Neural progenitor cell (in vitro differentiated cells): ENCODE results near the gene NOP53.

Experiments
- EZH2 ChIP-seq: fragments of 200-600 bp; sonication (generic); IDR thresholded peaks from 2 replicates; pipeline ENCODE4 v1.6.1; 2017; ENCODE audit warnings: antibody characterized with exemption, mild to moderate bottlenecking, moderate library complexity
- TF ChIP-seq, protein P1 (sequence below): fragments of 200-600 bp; sonication (generic); IDR thresholded peaks from 2 replicates; pipeline ENCODE4 v1.5.1; 2017; ENCODE audit warnings: antibody characterized with exemption, mild to moderate bottlenecking

DNA sequence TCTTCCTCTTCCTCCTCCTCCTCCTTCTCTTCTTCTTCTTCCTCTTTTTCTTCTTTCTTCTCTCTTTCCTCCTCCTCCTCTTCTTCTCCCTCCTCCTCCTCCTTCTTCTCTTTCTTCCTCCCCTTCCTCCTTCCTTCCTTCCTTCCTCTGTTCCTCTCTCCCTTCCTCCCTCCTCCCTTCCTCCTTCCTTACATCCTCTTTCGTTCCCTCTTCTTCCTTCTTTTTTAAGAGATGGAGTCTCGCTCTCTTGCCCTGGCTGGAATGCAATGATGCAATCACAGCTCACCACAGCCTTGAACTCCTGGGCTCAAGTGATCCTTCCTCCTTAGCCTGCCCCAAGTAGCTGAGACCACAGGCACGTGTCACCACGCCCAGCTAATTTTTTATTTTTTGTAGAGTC, 18.9 kb upstream of the NOP53 start:
- TF ChIP-seq, protein P1, sequence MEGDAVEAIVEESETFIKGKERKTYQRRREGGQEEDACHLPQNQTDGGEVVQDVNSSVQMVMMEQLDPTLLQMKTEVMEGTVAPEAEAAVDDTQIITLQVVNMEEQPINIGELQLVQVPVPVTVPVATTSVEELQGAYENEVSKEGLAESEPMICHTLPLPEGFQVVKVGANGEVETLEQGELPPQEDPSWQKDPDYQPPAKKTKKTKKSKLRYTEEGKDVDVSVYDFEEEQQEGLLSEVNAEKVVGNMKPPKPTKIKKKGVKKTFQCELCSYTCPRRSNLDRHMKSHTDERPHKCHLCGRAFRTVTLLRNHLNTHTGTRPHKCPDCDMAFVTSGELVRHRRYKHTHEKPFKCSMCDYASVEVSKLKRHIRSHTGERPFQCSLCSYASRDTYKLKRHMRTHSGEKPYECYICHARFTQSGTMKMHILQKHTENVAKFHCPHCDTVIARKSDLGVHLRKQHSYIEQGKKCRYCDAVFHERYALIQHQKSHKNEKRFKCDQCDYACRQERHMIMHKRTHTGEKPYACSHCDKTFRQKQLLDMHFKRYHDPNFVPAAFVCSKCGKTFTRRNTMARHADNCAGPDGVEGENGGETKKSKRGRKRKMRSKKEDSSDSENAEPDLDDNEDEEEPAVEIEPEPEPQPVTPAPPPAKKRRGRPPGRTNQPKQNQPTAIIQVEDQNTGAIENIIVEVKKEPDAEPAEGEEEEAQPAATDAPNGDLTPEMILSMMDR, result no peak
- no peak for TF ChIP-seq EZH2
